ENCODE results near the gene NEDD4.

GRCh38 chr15:55902981-55903380 lies 90.4 kb downstream of the NEDD4 start:
- no peak for TF ChIP-seq POLR2A (IDR thresholded peaks at IDR 0.05)
- TF ChIP-seq, protein P1, sequence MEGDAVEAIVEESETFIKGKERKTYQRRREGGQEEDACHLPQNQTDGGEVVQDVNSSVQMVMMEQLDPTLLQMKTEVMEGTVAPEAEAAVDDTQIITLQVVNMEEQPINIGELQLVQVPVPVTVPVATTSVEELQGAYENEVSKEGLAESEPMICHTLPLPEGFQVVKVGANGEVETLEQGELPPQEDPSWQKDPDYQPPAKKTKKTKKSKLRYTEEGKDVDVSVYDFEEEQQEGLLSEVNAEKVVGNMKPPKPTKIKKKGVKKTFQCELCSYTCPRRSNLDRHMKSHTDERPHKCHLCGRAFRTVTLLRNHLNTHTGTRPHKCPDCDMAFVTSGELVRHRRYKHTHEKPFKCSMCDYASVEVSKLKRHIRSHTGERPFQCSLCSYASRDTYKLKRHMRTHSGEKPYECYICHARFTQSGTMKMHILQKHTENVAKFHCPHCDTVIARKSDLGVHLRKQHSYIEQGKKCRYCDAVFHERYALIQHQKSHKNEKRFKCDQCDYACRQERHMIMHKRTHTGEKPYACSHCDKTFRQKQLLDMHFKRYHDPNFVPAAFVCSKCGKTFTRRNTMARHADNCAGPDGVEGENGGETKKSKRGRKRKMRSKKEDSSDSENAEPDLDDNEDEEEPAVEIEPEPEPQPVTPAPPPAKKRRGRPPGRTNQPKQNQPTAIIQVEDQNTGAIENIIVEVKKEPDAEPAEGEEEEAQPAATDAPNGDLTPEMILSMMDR (IDR thresholded peaks at IDR 0.05) = no peak

Data from lower leg skin (tissue), 3 donors.